ENCODE results near the gene ETF1. TPM values are rescaled to one million over a fixed set of nuclear protein-coding genes. Genes with fewer than 3 reads are reported as not detected.
A peak's percentile ranks its signal among the peaks of the same experiment; 100 is the strongest.

ETF1 gene
- total and polyA plus RNA-seq, 9 of the 15 experiments (the other 6 are each of a cell fraction or from before 2014, with no cell fraction given): 53.7 to 209 (median 164) TPM

- TF ChIP-seq, protein P1, sequence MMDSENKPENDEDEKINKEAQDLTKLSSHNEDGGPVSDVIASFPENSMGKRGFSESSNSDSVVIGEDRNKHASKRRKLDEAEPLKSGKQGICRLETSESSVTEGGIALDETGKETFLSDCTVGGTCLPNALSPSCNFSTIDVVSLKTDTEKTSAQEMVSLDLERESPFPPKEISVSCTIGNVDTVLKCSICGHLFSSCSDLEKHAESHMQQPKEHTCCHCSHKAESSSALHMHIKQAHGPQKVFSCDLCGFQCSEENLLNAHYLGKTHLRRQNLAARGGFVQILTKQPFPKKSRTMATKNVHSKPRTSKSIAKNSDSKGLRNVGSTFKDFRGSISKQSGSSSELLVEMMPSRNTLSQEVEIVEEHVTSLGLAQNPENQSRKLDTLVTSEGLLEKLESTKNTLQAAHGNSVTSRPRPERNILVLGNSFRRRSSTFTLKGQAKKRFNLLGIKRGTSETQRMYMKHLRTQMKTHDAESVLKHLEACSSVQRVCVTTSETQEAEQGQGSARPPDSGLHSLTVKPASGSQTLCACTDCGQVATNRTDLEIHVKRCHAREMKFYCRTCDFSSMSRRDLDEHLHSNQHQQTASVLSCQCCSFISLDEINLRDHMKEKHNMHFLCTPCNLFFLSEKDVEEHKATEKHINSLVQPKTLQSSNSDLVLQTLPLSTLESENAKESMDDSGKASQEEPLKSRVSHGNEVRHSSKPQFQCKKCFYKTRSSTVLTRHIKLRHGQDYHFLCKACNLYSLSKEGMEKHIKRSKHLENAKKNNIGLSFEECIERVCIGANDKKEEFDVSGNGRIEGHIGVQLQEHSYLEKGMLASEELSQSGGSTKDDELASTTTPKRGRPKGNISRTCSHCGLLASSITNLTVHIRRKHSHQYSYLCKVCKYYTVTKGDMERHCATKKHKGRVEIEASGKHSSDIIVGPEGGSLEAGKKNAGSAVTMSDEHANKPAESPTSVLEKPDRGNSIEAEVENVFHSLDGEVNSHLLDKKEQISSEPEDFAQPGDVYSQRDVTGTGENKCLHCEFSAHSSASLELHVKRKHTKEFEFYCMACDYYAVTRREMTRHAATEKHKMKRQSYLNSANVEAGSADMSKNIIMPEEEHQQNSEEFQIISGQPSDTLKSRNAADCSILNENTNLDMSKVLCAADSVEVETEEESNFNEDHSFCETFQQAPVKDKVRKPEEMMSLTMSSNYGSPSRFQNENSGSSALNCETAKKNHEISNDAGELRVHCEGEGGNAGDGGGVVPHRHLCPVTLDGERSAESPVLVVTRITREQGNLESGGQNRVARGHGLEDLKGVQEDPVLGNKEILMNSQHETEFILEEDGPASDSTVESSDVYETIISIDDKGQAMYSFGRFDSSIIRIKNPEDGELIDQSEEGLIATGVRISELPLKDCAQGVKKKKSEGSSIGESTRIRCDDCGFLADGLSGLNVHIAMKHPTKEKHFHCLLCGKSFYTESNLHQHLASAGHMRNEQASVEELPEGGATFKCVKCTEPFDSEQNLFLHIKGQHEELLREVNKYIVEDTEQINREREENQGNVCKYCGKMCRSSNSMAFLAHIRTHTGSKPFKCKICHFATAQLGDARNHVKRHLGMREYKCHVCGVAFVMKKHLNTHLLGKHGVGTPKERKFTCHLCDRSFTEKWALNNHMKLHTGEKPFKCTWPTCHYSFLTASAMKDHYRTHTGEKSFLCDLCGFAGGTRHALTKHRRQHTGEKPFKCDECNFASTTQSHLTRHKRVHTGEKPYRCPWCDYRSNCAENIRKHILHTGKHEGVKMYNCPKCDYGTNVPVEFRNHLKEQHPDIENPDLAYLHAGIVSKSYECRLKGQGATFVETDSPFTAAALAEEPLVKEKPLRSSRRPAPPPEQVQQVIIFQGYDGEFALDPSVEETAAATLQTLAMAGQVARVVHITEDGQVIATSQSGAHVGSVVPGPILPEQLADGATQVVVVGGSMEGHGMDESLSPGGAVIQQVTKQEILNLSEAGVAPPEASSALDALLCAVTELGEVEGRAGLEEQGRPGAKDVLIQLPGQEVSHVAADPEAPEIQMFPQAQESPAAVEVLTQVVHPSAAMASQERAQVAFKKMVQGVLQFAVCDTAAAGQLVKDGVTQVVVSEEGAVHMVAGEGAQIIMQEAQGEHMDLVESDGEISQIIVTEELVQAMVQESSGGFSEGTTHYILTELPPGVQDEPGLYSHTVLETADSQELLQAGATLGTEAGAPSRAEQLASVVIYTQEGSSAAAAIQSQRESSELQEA (IDR thresholded peaks at IDR 0.05; ENCODE audit: low read depth): no peak
- TF ChIP-seq ETV6 (IDR thresholded peaks at IDR 0.05; ENCODE audit: borderline replicate concordance in 1 of 2, low read depth in 2 of 2, low read length in 1 of 2) (no peak), ETV6 (CRISPR knock-in tag; IDR thresholded peaks at IDR 0.05; ENCODE audit: borderline replicate concordance) (0 out of 2 replicates have a peak, but pooled peaks have one; percentile 6), ARID4B (CRISPR knock-in tag; IDR thresholded peaks at IDR 0.05) (no peak; the same call in 1 of the 2 replicates), ZNF655 (CRISPR knock-in tag; IDR thresholded peaks at IDR 0.05) (no peak), CREB1 (IDR thresholded peaks at IDR 0.05) (peak; percentile 29; the same call in 1 of the 2 replicates), CREB1 (CRISPR knock-in tag; IDR thresholded peaks at IDR 0.05) (no peak; the same call in 1 of the 2 replicates), RFX1 (IDR thresholded peaks at IDR 0.05) (no peak), TRIM28 (IDR thresholded peaks at IDR 0.05) (no peak), SUPT5H (IDR thresholded peaks at IDR 0.05) (peak; percentile 94), ARID2 (IDR thresholded peaks at IDR 0.05) (no peak)
- TF ChIP-seq, protein P2, sequence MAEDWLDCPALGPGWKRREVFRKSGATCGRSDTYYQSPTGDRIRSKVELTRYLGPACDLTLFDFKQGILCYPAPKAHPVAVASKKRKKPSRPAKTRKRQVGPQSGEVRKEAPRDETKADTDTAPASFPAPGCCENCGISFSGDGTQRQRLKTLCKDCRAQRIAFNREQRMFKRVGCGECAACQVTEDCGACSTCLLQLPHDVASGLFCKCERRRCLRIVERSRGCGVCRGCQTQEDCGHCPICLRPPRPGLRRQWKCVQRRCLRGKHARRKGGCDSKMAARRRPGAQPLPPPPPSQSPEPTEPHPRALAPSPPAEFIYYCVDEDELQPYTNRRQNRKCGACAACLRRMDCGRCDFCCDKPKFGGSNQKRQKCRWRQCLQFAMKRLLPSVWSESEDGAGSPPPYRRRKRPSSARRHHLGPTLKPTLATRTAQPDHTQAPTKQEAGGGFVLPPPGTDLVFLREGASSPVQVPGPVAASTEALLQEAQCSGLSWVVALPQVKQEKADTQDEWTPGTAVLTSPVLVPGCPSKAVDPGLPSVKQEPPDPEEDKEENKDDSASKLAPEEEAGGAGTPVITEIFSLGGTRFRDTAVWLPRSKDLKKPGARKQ (CRISPR knock-in tag; IDR thresholded peaks at IDR 0.05): no peak
Observed at GRCh38 chr5:138466125-138466899, 76.7 kb downstream of the ETF1 start (continued).
